Stimulated activated CD8-positive, alpha-beta memory T cell treated with anti-CD3 and anti-CD28 coated beads, Interleukin-15, amount 100 ng/mL, for 24 hours (primary cell): ENCODE results near the gene LRCH4.
A peak's percentile ranks its signal among the peaks of the same experiment; 100 is the strongest.

ENCODE experiments used
- DNase-seq: peaks from one replicate; pipeline ENCODE4 v3.0.0-alpha.2; 2020; ENCODE audit warnings: low read depth

The LRCH4 gene

DNA sequence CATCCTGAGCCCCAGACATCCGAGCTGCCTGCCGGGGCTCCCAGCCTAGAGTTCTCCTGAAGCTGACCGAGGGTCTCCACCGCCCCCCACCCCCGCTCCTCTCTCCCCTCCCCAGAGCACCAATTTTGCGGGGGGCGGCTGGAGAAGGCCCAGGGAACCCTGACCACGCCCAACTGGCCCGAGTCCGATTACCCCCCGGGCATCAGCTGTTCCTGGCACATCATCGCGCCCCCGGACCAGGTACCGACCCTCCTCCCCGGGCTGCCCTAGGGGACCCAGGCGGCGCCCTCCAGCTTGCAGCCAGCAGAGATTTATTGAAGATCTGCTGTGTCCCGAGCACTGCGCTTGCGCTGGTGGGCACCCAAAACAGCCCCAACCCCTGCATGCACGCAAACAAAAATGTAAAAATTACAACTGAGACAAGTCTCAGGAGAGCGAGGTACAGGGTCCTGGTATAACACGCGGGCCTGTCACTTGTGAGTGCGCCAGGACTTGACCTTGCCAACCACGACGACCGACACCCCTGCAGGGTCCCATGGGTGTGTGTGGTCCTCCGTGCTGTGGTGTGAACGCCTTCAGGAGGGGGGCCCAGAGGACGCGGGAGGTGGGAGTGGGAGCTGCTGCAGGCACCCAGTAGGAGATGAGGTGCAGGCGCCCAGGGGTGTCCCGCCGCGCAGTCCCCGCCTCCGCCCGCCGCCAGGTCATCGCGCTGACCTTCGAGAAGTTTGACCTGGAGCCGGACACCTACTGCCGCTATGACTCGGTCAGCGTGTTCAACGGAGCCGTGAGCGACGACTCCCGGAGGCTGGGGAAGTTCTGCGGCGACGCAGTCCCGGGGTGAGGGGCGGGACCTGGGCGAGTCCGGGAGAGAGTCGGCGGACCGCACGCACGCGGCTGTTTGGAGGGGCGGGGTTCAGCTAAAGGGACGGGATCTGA is 19.3 kb upstream of the LRCH4 start:
- no peak for DNase-seq

DNA sequence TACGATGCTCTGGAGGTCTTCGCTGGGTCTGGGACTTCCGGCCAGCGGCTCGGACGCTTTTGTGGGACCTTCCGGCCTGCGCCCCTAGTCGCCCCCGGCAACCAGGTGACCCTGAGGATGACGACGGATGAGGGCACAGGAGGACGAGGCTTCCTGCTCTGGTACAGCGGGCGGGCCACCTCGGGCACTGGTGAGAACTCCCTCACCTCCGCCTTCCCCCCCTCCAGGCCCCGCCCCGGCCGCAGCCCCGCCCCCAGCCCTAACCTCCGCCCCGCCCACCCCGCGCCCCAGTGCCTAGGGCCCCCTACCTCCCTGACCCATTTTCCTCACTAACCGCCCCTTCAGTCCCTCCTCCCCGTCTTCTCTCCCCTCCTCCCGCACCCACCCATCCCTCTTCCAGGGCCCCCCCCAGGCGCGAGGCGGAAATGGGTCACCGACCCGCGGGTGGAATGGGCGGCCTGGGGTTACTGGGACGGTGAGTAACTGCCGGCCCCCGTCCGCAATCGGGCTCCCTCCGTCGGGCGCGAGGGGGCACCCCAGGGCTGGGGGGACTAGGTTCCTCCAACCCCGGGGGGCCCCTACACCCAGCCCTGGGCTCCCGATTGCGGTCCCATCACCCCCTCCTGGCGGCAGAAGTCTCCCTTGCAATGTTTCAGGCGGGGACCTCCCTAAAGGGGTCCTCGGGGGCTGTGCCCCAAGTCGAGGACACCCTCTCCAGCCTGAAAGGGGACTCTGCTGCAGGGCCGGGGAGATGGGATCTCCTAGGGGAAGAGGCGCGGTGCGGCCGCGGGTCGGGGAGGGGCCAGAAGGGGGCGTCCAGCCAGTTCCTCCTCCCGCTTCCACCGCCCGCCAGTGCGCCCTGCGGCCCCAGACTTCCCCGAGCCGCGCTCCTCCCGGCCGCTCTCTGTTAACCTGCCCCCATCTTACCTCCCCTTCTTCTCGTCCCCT is 18.4 kb upstream of the LRCH4 start:
- DNase-seq: peak; percentile 41

DNA sequence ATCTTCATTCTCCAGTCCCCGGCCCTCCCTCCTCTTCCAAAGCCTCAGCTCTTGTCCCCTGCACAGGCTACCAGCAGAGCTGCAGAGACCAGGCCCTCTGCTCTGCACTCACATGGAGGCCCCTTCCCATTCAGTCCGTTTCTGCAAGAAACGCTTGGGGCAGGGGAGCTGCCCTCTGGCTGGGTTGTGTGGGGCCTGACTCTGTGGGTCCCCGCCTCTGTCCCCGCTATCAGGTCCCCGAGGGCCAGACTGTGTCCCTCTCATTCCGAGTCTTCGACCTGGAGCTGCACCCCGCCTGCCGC is 17.7 kb upstream of the LRCH4 start:
- DNase-seq: no peak

DNA sequence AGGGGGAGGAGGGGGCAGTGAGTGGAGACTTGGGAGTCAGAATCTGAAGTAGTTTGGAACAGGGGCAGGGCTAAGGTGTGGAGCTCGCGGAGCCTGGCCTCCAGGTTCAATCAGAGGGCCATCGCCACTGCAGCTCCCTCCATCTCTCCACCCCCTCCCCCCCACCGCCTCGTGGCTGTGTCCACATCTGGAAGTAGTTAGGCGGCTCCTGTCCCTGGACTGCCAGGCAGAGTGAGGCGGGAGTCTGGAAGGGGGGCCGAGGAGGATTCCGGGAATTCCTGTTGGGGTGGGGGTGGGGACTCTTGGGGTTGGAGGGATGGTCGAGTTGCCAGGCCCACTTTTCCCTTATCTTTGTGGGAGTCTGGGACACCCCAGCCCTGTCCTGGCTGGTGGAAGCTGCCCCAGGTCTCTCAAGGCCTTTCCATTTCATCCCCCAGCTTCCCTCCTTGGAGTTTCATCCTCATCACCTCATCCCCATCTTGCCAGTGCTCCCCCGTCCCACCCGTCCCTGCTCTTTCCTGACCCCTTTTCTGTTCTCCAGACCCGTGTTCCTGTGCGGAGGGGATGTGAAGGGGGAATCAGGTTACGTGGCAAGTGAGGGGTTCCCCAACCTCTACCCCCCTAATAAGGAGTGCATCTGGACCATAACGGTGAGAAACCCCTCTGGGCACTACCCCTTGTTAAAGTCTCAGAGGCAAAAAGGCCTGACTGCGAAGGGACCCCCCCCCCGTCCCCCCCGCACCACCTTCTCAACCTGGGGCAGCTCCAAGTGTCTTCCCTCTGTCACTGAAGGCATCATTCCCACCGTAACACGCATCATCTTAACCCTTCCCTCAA is 17.2 kb upstream of the LRCH4 start:
- no peak for DNase-seq

DNA sequence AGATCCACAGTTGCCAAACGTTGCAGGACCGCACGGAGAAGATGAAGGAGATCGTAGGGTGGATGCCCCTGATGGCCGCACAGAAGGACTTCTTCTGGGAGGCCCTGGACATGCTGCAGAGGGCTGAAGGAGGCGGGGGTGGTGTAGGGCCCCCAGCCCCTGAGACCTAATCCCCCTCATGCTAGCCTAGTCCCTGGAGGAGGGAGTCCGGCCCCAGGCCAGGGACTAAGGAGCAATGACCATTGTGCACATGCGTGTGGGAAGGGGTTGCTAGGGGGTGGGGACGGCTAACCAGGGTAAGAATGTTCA is 14.8 kb upstream of the LRCH4 start:
- DNase-seq: no peak

DNA sequence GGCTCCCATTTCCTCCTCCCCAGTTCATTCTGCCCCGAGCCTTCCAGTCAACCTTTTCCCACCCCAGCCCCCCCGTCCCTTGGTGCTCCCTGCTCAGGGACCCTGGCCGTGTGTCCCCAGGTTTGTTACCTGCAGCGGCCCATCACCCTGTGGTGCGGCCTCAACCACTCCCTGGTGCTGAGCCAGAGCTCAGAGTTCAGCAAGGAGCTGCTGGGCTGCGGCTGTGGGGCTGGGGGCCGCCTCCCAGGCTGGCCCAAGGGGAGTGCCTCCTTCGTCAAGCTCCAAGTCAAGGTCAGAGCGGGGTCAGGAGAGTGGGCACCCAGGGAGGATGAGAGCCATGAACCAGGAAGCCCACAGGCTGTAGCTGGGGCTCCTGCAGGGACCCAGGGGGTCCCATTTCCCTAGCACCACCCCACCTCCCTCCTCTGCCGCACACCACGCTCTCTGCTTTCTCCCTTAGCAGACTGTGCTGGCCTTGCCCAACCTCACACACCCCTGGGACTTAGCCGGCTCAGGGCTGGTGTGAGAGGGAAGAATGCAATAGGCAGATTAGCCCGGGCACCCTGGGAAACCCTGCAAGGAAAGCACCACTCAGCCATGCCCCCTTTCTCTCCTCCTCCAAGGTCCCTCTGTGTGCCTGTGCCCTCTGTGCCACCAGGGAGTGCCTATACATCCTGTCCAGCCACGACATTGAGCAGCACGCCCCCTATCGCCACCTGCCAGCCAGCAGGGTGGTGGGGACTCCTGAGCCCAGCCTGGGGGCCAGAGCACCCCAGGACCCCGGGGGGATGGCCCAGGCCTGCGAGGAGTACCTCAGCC is 14.2 kb upstream of the LRCH4 start:
- DNase-seq: no peak

DNA sequence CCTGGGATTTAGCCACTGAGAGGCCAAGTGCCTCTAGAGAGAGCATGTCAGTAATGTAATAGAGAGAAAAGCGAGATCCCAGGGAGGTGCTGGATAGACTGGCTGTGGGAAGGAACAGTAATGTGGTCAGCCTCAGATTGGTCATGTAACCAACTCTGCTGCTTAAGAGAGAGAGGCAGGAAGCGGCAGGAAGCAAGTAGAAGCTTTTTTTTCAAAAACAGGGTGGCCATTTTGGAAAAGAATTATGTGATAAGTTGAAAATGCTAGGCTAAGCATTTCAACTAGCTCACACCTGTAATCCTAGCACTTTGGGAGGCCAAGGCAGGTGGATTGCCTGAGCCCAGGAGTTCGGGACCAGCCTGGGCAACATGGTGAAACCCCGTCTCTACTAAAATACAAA is 12.5 kb upstream of the LRCH4 start:
- no peak for DNase-seq

DNA sequence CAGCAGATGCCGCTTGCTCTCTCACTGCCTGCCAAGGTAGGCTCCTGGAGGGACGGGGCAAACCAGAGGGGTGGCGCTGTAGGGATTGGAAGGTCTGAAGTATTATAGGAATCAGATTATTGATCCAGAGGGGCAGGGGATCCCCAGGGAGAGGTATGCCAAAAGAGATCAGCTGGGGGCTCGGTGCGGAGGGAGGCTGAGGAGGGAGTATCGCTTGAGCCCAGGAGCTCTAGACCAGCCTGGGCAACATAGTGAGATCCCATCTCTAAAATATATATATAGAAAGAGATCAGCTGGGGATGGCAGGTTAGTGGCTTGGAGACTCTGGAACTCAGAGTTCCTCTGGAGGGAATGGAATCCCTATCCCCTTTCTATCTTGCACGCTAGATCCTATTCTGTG is 9.3 kb upstream of the LRCH4 start:
- DNase-seq: no peak

DNA sequence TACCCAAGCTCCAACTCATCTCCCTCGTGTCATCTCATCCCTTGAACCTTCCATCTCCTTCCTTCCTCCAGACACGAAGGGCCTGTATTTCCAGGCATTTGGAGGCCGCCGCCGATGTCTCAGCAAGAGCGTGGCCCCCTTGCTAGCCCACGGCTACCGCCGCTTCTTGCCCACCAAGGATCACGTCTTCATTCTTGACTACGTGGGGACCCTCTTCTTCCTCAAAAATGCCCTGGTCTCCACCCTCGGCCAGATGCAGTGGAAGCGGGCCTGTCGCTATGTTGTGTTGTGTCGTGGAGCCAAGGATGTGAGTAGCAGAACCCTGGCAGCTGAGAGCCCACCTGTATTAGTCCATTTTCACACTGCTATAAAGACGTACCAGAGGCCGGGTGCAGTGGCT is 5.7 kb upstream of the LRCH4 start:
- DNase-seq: no peak

DNA sequence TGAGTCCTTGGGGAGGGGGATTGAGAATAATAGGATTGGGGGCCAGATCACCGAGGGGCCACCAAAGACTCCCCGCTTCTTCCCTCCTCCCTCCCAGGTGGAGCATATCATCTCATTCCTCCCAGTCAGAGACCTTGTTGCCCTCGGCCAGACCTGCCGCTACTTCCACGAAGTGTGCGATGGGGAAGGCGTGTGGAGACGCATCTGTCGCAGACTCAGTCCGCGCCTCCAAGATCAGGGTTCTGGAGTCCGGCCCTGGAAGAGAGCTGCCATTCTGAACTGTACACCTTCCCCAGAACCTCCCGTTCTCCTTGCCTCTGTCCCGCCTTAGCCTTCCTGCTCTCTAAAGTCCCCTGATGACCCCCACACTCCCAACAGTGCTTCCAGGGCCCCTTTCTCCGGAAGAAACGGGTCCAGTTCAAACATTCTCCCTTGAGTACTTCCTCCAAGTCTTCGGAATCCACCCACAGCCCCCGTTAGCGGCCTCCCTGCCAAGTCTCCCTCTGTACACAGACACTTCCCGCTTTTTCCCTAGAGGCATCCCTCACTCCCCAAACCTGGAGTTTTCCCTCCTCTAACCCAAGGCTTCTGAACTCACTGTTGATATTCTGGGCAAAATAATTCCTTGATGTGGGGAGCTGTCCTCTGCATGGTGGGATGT is 4.3 kb upstream of the LRCH4 start:
- no peak for DNase-seq

DNA sequence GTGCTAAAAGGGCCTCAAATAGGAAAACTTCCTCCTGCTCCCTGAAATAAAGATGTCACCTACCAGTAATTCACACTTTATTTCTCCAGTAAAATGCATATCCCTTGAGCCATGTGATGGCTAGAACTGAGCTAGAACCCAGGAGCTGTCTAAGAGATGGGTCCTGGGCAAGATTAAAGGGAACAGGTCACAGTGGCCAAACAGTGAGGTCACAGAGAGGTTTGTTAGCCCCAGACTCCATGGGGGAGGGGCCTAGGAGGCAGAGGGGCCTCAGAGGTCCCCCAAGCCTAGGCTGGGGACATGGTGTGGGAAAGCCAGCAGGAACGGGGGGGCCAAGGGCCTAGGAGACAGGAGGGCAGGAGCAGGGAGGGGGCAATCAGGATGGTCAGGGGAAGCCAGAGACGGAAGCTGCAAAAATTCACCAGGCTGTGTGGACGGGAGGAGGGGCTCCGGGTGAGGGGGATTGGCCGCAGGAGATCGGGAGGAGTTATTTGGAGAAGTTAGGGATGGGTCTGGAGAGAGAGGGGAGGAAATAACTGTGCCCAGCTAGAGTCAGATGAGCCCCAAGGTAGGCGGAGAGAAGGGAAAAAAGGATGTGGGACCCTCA is 3.5 kb upstream of the LRCH4 start:
- no peak for DNase-seq

DNA sequence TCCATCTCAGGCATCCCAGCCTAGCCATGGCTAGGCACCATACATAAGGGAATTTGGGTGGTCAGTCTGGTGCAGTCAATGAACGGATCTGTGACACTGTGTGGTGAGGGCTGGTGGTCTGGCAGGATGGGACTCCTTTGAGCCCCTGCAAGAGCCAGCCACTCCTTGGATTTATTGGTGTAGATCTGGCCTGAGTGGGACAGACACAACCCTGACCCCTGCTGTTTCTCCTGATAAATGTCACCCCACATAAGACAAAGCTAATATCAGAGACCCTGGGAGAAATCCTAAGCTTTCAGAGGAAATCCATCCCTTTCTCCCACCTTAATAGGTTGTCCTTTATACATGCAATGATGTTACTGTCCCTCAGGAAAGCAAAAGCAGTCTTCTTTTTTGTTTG is 2.5 kb upstream of the LRCH4 start:
- DNase-seq: no peak

DNA sequence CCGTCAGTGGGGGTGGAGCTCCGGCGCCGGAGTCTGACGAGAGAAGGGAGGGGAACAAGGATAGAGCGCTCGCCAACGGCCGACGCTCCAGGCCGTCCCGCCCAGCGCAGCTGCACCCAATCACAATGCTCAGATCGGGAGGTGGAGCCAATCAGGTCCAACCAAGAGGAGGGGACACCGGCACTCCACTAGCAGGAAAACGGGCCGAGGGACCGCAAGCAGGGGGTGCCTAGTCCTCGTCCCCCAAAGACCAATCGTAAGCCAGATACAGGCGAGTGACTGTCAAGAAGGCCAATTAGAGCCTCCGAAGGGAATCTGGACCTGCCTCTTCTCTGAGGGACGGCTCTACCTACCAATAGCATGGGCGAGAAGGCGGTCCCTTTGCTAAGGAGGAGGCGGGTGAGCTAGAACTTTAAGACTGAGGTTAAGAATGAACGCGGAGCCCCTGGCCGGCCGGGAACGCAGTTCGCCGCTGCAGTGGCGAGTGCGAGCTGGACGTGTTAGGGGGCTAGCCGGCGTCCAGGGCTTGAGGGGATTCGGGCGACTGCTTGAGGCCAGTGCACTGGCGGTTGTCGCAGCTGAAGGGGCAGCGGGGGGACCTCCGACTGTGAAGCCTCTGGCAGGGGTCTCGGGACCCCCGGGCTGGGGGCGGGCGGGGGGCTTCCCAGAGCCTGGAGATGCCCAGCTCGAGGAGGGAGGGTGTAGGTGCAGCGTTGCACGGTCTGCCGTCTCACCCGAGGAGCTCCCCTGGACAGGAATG is 517 bp upstream of the LRCH4 start, which contains the start of gene FBXO24:
Gene FBXO24 (plus strand): TSS at position 63 of the 760 bp plus-strand sequence. CDS start 298 bp downstream, at position 361.
- peak; percentile 91 for DNase-seq

DNA sequence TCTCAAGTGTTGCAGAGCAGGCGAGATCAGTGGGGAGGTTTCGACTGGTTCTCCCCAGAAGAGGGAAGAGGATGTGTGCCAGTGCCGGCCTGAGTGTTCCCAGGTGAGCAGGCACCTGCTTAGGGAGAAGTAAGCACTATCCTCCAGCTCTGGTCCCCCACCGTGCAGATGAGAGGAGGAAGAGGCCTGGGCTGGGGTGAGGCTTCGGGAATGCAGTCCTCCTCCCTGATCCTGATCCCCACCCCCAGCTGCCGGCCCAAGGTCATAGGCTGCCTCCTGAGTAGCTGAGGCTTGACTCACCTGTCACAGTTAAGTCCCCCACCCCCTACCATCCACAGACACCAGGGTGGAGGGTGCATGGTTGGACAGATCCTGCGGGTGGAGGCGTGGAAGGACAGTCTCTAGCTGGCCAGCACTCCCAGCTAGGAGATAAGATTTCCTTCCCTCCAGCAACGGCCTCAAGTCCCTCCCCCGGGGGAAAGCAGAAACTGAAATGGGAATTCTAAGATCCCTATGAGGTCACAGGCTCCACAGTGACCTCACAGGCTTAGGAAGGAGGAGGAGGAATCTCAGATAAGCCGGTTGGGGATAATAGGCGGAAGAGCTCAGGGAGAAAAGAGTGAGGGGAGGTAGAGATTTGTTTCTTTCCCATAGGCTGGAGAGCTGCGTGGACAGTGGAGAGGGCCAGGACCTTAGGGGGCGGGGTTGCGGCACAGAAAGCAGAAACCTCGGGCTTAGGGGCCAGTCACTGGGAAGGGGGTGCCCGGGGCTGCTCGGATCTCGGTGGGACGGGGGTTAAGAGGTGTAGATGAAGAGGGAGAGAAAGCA is 1.0 kb downstream of the LRCH4 start:
- DNase-seq: no peak

DNA sequence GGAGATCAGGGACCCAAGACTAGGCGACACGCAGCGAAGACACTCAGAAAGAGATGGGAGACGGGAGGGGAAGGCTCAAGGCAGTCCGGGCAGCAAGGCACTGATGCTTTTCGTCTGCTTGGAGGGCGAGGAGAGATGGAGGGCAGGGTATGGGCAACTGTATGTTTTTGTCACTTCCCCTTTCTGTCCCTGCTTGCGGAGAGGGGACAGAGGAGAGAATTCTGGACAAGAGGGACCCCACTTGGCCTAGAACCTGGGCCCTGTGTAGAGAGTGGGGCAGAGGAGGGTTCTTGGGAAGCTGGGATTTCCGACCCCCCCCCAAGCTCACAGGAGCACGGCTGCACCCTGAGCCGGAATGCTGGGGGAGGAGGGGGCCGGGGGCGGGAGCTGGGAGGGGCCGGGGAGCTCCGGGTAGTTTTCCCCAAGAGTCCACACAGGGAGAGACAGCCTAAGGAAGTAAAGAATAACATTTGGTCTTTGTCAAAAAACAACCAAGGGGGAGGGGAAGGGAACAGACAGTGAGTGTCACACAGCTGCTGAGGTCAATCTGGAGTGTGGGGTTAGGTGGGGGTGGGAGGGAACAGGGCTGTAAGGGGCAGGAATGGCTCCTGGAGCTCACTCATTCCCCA is 1.8 kb downstream of the LRCH4 start:
- no peak for DNase-seq

DNA sequence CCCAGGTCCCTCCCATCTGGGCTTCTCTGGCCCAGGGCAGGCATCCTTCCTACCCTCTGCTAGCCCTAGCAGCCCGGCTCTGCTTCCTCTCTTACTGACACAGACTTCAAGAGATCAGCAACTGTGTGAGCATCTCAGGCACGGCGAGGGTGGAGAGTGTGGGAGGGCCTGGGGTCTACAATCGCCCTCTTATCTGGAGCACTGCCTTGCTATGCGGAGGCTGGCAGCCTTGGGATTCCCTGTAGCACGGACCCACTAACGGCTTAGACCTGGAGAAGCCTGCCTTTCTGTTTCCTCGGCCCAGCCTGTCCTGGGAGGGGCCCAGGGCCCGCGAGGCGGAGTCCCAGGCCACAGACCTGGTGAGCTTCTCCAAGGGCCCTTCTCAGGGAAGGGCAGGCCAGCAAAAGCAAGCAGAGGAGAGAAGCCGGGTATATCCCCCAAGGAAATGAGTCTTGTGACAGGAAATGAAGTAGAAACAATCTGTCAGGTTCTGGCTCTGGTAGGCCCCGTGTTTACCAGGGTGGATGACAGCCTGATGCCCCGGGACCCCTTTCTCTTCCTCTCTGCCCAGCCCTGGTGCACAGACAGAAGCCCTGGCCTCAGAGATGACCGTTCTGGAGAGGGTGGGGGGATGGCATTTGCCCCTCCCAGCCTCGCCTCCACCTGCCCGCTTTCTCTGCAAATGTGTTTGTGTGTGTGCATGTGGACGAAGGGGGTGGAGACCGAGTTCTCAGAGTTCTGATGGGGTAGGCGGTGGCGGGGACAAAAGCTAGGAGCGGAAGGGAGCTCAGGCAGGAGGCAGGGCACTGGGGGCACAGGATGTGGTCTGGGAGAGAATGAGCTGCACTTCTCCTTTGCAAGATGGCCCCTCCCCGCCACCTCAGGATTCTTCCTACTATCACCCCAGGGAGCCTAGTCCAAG is 2.5 kb downstream of the LRCH4 start:
- DNase-seq: no peak

DNA sequence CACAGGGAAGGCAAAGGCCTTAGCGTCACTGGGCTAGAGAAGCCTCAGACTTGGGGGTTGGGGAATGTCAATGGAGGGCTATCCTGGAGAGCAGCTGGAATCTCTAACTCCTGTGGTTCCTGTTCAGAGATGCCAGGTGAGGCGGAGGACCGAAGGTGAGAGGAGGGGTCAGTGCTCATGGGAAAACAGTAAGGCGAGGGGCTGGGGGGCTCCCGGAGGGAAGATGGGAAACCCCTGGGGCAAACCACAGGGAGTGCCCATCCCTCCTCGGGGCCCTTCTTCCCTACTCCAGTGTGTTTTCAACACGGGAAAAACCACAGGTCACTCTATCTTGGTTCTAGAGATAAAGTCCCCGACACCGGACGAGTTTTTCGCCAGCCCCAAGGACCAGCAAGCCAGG is 3.3 kb downstream of the LRCH4 start:
- DNase-seq: no peak
